HG02852 (cell line): ENCODE data around the gene RAP2B.
"Not testable (repeated sequence)": the region's sequence is repeated elsewhere in the genome, so short reads cannot be mapped to it uniquely, and the experiment has no call there.

Experiments
- ATAC-seq: cut with Tn5 transposase; IDR thresholded peaks from one replicate; pipeline ENCODE4 v1.9.1; 2021; ENCODE audit warnings: mild to moderate bottlenecking, moderate library complexity; ENCODE audit not compliant: unreplicated experiment

The RAP2B gene

GRCh38 chr3:153161714-153162512 lies at the start of gene RAP2B:
Gene RAP2B, plus strand, starts transcription at chr3:153162226. Its CDS starts 468 bp downstream, at chr3:153162694.
- ATAC-seq, result peak; percentile 48

GRCh38 chr3:153113541-153113940 lies 48.5 kb upstream of the RAP2B start:
- no peak for ATAC-seq

- not testable (repeated sequence) for ATAC-seq
Measured at GRCh38 chr3:153114270-153114669, 47.8 kb upstream of the RAP2B start.

GRCh38 chr3:153115326-153115725 lies 46.7 kb upstream of the RAP2B start:
- no peak for ATAC-seq

- ATAC-seq, result no peak
Measured at GRCh38 chr3:153127788-153128187, 34.2 kb upstream of the RAP2B start.

- no peak for ATAC-seq
Measured at GRCh38 chr3:153129426-153129825, 32.6 kb upstream of the RAP2B start.

GRCh38 chr3:153129866-153130265 lies 32.2 kb upstream of the RAP2B start:
- ATAC-seq, result no peak

GRCh38 chr3:153130312-153130977 lies 31.6 kb upstream of the RAP2B start:
- peak; percentile 96 for ATAC-seq

GRCh38 chr3:153137626-153138025 lies 24.4 kb upstream of the RAP2B start:
- no peak for ATAC-seq

- ATAC-seq, result peak; percentile 84
Measured at GRCh38 chr3:153138276-153139210, 23.5 kb upstream of the RAP2B start.

- ATAC-seq, result no peak
Measured at GRCh38 chr3:153142961-153143360, 19.1 kb upstream of the RAP2B start.

GRCh38 chr3:153144071-153144470 lies 18.0 kb upstream of the RAP2B start:
- no peak for ATAC-seq

GRCh38 chr3:153144779-153145178 lies 17.2 kb upstream of the RAP2B start:
- no peak for ATAC-seq

- ATAC-seq, result no peak
Measured at GRCh38 chr3:153145454-153145853, 16.6 kb upstream of the RAP2B start.

GRCh38 chr3:153146191-153147053 lies 15.6 kb upstream of the RAP2B start:
- ATAC-seq, result no peak

GRCh38 chr3:153150991-153151390 lies 11.0 kb upstream of the RAP2B start:
- no peak for ATAC-seq

- not testable (repeated sequence) for ATAC-seq
Measured at GRCh38 chr3:153155786-153156185, 6.2 kb upstream of the RAP2B start.

GRCh38 chr3:153158189-153158588 lies 3.8 kb upstream of the RAP2B start:
- no peak for ATAC-seq

- no peak for ATAC-seq
Measured at GRCh38 chr3:153158961-153159735, 2.9 kb upstream of the RAP2B start.
